Astrocyte of the spinal cord (primary cell): ENCODE measurements around the gene PDILT.

Experiments used
- DNase-seq: peaks from one replicate; pipeline ENCODE4 v3.0.0; 2011; ENCODE audit warnings: low read depth, low spot score
- H3K4me3 ChIP-seq: 2 replicates; pipeline ENCODE4 v1.5.1; 2011; ENCODE audit warnings: low read depth, mild to moderate bottlenecking, low read length, moderate library complexity
- CTCF ChIP-seq: IDR thresholded peaks from 2 replicates; pipeline ENCODE4 v1.5.1; 2012; ENCODE audit warnings: low read depth, mild to moderate bottlenecking, low read length, inconsistent platforms
- in situ Hi-C: cut with HindIII; loops from 2 replicates; pipeline ENCODE4 v1.10.0; 2017; ENCODE audit warnings: low sequenced_read_pairs

PDILT gene

GRCh38 chr16:20336955-20337354 lies 67.6 kb downstream of the PDILT start:
- H3K4me3 ChIP-seq, result no peak overlapping the region
- no peak for DNase-seq
- in situ Hi-C loops, result no loop called here
- TF ChIP-seq CTCF, result no peak

GRCh38 chr16:20334396-20334795 lies 70.1 kb downstream of the PDILT start:
- no peak for TF ChIP-seq CTCF
- in situ Hi-C loops, result no loop called here
- no peak for DNase-seq
- H3K4me3 ChIP-seq, result no peak overlapping the region

- DNase-seq, result no peak
- TF ChIP-seq CTCF, result no peak
- H3K4me3 ChIP-seq, result no peak overlapping the region
- in situ Hi-C loops, result no loop called here
These were observed 71.4 kb downstream of the PDILT start for GRCh38 chr16:20333120-20333519.

GRCh38 chr16:20332411-20332810 lies 72.1 kb downstream of the PDILT start:
- in situ Hi-C loops, result no loop called here
- no peak overlapping the region for H3K4me3 ChIP-seq
- TF ChIP-seq CTCF, result no peak
- DNase-seq, result no peak

- H3K4me3 ChIP-seq, result no peak overlapping the region
- in situ Hi-C loops, result no loop called here
These were observed 72.9 kb downstream of the PDILT start for GRCh38 chr16:20331635-20332034.

GRCh38 chr16:20329392-20330138 lies 75.0 kb downstream of the PDILT start:
- in situ Hi-C loops, result no loop called here
- no peak for TF ChIP-seq CTCF
- no peak for DNase-seq
- no peak overlapping the region for H3K4me3 ChIP-seq

More at GRCh38 chr16:20331635-20332034, 72.9 kb downstream of the PDILT start:
- TF ChIP-seq CTCF, result no peak
- DNase-seq, result no peak
